GM10266 (cell line): ENCODE results near the gene TFAP2B.

Source experiments
- DNase-seq: peaks from one replicate; pipeline ENCODE4 v3.0.0; 2012; ENCODE audit errors: extremely low spot score
- TF ChIP-seq, protein P1 (sequence below): IDR thresholded peaks from 2 replicates; pipeline ENCODE4 v1.5.1; 2012; ENCODE audit warnings: mild to moderate bottlenecking, low read depth; ENCODE audit not compliant: control insufficient read depth, insufficient read depth; ENCODE audit errors: missing control alignments

TFAP2B gene

DNA sequence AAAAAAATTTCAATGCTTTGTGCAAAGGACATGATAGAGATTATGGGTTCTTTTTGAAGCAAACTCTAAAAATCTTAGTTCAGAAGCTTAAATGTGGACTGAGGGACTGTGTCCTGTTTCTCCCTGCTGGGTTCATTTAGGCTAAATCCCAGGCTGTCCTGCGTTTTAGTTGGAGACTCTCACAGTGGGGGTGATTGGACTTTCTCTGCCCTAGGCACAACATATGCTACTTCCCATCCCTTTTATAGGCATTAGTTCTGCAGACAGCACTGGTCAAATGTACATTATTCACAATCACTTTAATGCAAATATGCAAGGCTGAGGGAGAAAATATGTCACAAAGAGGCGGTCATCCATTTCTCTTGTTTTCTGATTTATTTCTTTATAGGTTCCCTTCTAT, 71.3 kb downstream of the TFAP2B start:
- no peak for DNase-seq
- TF ChIP-seq, protein P1, sequence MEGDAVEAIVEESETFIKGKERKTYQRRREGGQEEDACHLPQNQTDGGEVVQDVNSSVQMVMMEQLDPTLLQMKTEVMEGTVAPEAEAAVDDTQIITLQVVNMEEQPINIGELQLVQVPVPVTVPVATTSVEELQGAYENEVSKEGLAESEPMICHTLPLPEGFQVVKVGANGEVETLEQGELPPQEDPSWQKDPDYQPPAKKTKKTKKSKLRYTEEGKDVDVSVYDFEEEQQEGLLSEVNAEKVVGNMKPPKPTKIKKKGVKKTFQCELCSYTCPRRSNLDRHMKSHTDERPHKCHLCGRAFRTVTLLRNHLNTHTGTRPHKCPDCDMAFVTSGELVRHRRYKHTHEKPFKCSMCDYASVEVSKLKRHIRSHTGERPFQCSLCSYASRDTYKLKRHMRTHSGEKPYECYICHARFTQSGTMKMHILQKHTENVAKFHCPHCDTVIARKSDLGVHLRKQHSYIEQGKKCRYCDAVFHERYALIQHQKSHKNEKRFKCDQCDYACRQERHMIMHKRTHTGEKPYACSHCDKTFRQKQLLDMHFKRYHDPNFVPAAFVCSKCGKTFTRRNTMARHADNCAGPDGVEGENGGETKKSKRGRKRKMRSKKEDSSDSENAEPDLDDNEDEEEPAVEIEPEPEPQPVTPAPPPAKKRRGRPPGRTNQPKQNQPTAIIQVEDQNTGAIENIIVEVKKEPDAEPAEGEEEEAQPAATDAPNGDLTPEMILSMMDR, result no peak

DNA sequence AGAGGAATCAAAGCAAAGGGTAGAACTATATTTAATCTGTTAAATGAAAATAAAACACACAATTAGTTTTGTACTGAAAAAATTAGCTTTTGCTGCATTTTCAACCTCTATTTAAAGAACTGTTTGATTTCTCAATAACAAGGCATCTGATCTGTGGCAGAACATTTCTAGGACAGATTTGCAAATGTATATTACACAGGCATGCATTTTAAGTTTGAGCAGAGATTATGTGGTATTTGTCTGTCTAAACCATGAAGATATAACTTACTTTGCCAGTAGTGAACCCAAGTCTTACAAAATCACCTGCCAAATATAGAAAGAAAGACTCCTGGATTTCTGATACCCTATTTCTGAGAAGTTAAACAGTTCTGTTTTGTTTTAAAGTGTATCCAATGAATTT, 71.9 kb downstream of the TFAP2B start:
- no peak for DNase-seq
- TF ChIP-seq, protein P1, result no peak

DNA sequence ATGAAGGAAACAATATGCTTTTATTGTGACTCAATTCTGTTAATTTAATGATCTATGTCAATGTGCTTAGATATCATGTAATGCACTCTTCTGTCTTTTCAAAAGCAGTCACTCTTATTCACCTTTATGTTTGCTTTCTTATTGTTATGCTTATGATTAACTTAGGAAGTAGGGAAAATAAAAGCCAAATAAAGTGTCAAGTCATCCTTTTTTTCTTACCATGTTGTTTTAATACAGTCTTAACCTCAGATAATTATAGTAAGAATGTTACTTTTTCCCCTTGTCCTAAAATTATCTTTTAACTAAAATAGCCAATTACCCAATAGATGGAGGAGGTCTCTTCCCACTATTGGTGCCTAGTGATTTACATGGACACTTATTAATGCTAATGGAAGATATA, 72.6 kb downstream of the TFAP2B start:
- TF ChIP-seq, protein P1, result no peak
- no peak for DNase-seq
